ENCODE results near the gene COX4I2.

Gene COX4I2

GRCh38 chr20:31604567-31605030 is 33.1 kb upstream of the COX4I2 start:
- TF ChIP-seq CTCF (IDR thresholded peaks at IDR 0.05; ENCODE audit: low read length) (no peak), EZH2 (IDR thresholded peaks at IDR 0.05; ENCODE audit: borderline replicate concordance, low read length) (no peak)
- peak overlapping the region; percentile 48; the same call in 1 of the 2 replicates for H3K9ac ChIP-seq (ENCODE audit: low read length)
- 0 out of 2 replicates have a peak, but pooled peaks cover 9% of the 10 kb centered on the region for H3K27me3 ChIP-seq (ENCODE audit: insufficient read depth, low read length)
- H3K27ac ChIP-seq (ENCODE audit: low read depth, low read length, poor library complexity, severe bottlenecking): no peak overlapping the region
- peak overlapping the region; percentile 88 for H3K4me2 ChIP-seq (ENCODE audit: low read length)
- H3K4me1 ChIP-seq (ENCODE audit: insufficient read depth, low read length, severe bottlenecking): peaks cover 26% of the 10 kb centered on the region
- peak overlapping the region; percentile 68 for H3K4me3 ChIP-seq (ENCODE audit: low read depth, low read length, poor library complexity, severe bottlenecking)
- H3K36me3 ChIP-seq (ENCODE audit: insufficient read depth, low read length): no peaks in the 10 kb centered on the region
- no peaks in the 10 kb centered on the region for H3K79me2 ChIP-seq (ENCODE audit: insufficient read depth, low read length)
- H2AFZ ChIP-seq (ENCODE audit: low read length): no peak overlapping the region
- H3K9me2 ChIP-seq (ENCODE audit: low read depth, low read length): no peaks in the 10 kb centered on the region
- no peaks in the 10 kb centered on the region for H4K20me1 ChIP-seq (ENCODE audit: insufficient read depth, low read length)
- H3F3A ChIP-seq (ENCODE audit: insufficient read depth, low read length): no peaks in the 10 kb centered on the region
- H3K9me3 ChIP-seq (ENCODE audit: low read length): no peaks in the 10 kb centered on the region

GRCh38 chr20:31605031-31605901 is 32.4 kb upstream of the COX4I2 start, which contains the start of gene ID1:
ID1 (plus strand) TSS chr20:31605289; CDS start chr20:31605388, 99 bp downstream.
- H3F3A ChIP-seq (ENCODE audit: insufficient read depth, low read length): no peaks in the 10 kb centered on the region
- H3K27ac ChIP-seq (ENCODE audit: low read depth, low read length, poor library complexity, severe bottlenecking): no peak within 1 kb of the TSS

More at GRCh38 chr20:31605031-31605901, 32.4 kb upstream of the COX4I2 start, which contains the start of gene ID1:
- Histone ChIP-seq H3K36me3 (ENCODE audit: insufficient read depth, low read length) (no peaks in the 10 kb centered on the region), H2AFZ (ENCODE audit: low read length) (no peak within 1 kb of the TSS), H3K9me3 (ENCODE audit: low read length) (no peaks in the 10 kb centered on the region), H3K4me3 (ENCODE audit: low read depth, low read length, poor library complexity, severe bottlenecking) (peak within 1 kb of the TSS; percentile 68), H3K4me1 (ENCODE audit: insufficient read depth, low read length, severe bottlenecking) (peaks cover 26% of the 10 kb centered on the region), H3K9ac (ENCODE audit: low read length) (peak within 1 kb of the TSS; percentile 57), H3K79me2 (ENCODE audit: insufficient read depth, low read length) (no peaks in the 10 kb centered on the region), H3K27me3 (ENCODE audit: insufficient read depth, low read length) (0 out of 2 replicates have a peak, but pooled peaks cover 9% of the 10 kb centered on the region), H3K9me2 (ENCODE audit: low read depth, low read length) (no peaks in the 10 kb centered on the region), H4K20me1 (ENCODE audit: insufficient read depth, low read length) (no peaks in the 10 kb centered on the region), H3K4me2 (ENCODE audit: low read length) (peak within 1 kb of the TSS; percentile 88)
- TF ChIP-seq EZH2 (IDR thresholded peaks at IDR 0.05; ENCODE audit: borderline replicate concordance, low read length): no peak
- no peak for TF ChIP-seq CTCF (IDR thresholded peaks at IDR 0.05; ENCODE audit: low read length)
